Measurements from ENCODE around the gene PCNX3.

The PCNX3 gene

DNA sequence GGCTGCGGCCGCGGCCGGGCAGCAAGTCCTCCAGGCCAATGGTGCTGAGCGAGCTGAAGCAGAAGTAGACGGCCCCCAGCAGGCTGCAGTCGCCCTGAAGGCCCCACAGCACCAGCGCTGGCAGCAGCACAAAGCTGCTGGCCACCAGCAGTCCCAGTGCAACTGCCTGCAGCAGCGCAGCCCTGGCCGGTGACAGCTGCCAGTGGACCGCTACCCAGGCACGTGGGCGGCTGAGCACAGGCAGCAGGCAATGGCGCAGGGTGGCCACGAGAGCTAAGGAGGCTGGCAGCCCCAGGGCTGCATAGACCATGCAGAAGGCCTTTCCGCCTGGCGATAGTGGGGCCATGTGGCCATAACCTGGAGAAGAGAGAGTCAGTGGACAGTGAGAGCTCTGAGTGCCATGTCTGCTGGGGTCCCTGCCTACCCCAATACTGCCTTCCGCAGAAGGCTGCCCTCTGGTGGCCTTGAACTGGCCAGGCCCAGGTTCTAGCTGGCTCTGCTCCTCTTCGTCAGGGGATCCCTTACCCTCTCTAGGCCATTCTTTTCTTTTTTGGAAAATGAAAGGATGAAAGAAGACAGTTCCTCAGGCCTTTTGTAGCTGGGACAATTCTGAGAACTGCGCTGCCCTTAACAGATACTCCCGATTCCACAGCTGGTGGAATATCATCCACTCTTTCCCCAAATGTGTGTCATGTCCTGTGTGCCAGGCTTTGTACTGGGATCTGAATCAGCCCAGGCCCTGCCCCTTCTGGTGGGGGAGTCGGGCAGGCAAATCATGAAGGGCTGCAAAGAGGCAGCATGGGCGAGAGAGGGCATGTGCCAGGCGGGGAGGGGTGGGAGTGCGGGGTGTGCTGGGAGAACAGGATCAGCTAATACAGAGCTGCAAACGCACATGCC lies 21.8 kb upstream of the PCNX3 start:
- H3K27ac ChIP-seq, result 0 out of 2 replicates have a peak overlapping the region, but pooled peaks have one; percentile 8
- TF ChIP-seq ZFX (IDR thresholded peaks at IDR 0.05; ENCODE audit: borderline replicate concordance) (no peak), CTCF (IDR thresholded peaks at IDR 0.05) (peak; percentile 82)

GRCh38 chr11:65595131-65595530 lies 20.4 kb upstream of the PCNX3 start:
- H3K27ac ChIP-seq, result no peak overlapping the region

DNA sequence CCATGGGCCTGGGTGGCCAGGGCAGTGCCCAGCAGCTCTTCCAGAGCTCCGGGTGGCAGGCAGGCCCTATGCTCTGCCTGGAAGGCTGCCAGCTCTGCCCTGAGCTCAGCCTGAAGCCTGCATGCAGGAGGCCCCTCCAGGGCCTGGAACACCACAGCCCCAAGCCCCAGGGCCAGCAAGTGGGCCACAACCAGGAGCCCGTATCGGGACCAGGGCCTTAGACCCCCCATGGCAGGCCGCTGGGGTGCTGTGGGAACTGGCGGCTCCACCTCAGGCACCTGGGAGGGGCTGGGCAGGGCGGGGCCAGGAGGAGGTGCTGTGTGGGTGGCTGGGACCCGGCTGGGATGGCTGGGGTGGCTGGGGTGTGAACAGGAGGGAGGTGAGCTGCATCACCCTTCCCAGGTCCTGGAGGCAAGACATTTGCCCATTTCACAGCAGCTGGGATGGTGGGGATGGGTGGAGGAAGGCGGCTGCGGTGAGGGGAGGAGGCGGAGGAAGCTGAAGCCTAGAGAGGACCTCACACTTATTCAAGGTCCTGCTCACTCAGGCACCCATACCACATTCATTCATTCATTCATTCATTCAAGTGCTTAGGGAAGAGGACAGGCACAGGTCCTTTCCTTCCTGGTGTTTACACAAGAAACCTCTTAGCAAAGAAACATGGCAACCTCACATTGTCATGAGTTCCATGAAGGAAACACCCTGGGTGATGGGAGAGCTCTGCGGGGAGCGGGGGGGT lies 19.9 kb upstream of the PCNX3 start, which contains the start of gene KCNK7:
KCNK7 (minus strand) TSS at position 258 of the 739 bp plus-strand sequence; CDS start at position 230, 28 bp downstream.
- TF ChIP-seq ZFX (IDR thresholded peaks at IDR 0.05; ENCODE audit: borderline replicate concordance), result no peak
- no peak for TF ChIP-seq CTCF (IDR thresholded peaks at IDR 0.05)
- 0 out of 2 replicates have a peak within 1 kb of the TSS, but pooled peaks have one; percentile 8 for H3K27ac ChIP-seq

More at GRCh38 chr11:65595131-65595530, 20.4 kb upstream of the PCNX3 start:
- no peak for TF ChIP-seq CTCF (IDR thresholded peaks at IDR 0.05)
- TF ChIP-seq ZFX (IDR thresholded peaks at IDR 0.05; ENCODE audit: borderline replicate concordance), result no peak

DNA sequence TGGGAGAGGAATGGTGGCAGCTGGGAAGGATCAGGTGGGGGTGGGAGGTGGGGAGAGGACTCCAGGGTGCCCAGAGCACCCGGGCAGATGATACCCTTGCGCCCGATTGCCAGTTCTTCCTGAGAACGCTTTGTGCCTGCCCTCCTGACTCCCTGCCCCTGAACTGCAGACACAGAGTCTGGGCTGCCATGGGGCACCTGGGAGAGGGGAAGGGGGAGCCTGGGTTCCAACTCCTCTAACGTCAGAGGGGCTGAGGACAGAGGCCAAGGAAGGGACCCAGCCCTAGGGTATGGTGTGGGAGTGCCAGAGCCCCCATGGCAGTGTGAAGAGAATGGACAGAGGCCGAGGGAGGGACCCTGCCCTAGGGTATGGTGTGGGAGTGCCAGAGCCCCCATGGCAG lies 19.1 kb upstream of the PCNX3 start:
- TF ChIP-seq ZFX (IDR thresholded peaks at IDR 0.05; ENCODE audit: borderline replicate concordance) (no peak), CTCF (IDR thresholded peaks at IDR 0.05) (no peak)
- H3K27ac ChIP-seq, result no peak overlapping the region

GRCh38 chr11:65598258-65598699 lies 17.3 kb upstream of the PCNX3 start:
- H3K27ac ChIP-seq, result no peak overlapping the region
- TF ChIP-seq ZFX (IDR thresholded peaks at IDR 0.05; ENCODE audit: borderline replicate concordance) (no peak), CTCF (IDR thresholded peaks at IDR 0.05) (no peak)

GRCh38 chr11:65599216-65599954 lies 16.2 kb upstream of the PCNX3 start:
- H3K27ac ChIP-seq, result no peak overlapping the region
- TF ChIP-seq ZFX (IDR thresholded peaks at IDR 0.05; ENCODE audit: borderline replicate concordance), result no peak
- no peak for TF ChIP-seq CTCF (IDR thresholded peaks at IDR 0.05)

Data from 22Rv1 (cell line).